ENCODE data around the gene PON1.

Gene PON1

DNA sequence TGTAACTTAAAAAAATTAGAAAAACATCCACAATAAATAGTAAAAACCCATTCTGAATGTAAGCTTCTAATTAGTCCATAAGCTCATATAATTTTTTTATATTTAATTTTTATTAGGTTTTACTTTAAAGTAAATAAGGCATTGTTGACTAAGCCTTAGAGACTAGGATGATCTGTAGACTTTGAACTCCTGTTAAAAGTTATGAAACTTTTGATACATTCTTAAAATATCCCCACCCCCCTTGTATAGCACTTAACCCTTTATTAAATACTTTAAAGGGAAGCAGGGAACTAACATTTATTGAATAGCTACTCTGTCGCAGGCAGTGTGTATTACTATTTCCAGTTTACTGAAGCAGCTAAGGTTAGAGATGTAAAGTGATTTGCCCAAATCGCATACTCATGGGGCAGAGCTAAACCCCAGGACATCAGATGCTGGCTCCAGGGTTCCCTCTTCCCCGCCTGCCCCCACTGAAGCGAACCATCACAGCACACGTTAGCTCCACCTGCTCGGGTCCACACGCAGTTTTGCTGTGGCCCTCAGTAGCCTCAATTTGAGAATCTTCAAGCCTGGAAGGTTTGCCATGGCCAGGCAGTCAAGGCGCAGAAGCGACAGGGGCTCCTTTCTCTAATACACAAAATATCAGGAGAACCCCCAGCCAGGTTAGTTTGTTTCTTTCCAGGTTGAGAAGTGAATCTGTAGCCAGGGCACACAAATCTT, 762 bp downstream of the PON1 start:
- Mint-ChIP-seq H3K9me3 (no peaks in the 10 kb centered on the region), H3K36me3 (ENCODE audit: low read depth) (no peaks in the 10 kb centered on the region), H3K27ac (no peak overlapping the region), H3K4me3 (no peak overlapping the region), H3K27me3 (peaks cover 1% of the 10 kb centered on the region), H3K4me1 (ENCODE audit: low read depth) (no peaks in the 10 kb centered on the region)
- intact Hi-C loops (cut with micrococcal nuclease), result no loop called here

DNA sequence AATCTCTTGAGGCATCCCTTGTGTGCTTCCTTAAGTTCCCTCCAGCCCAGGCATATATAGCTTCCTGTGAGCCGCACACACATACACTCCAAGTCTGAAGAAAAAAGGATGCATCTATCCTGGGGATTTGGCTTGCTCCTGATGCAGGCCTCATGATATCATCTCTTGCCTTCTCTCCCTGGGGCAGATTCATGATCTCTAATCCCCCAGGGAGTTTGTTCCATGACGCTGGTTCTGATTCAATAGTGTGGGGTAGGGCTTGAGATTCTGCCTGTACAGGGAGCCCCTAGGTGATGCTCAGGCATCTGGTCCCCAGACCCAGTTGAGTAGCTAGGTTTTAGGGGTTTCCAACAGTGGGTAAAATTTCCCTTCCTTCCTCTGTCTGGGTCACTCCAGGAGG, 1.5 kb downstream of the PON1 start:
- Mint-ChIP-seq H3K27me3 (peaks cover 1% of the 10 kb centered on the region), H3K36me3 (ENCODE audit: low read depth) (no peaks in the 10 kb centered on the region), H3K4me1 (ENCODE audit: low read depth) (no peaks in the 10 kb centered on the region), H3K4me3 (no peak overlapping the region), H3K27ac (no peak overlapping the region), H3K9me3 (no peaks in the 10 kb centered on the region)
- intact Hi-C loops (cut with micrococcal nuclease), result no loop called here

DNA sequence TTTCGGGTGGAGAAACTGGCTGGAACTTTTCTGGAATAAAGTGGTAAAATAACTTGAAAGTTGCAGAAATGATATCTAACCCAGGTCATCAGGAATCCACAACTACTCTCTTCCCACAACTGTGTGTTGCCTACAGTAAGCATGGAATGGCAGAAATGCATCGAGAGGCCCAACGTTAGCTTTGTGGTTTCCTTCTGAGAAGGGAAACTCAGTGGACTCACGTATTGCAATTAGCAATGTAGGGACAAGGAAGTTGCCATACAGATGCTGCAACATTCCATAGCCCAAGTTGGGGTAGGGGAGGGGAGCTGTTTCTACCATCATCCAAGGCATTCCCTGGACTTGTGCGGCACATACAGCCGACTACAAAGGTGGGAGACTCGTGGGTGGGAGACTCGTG, 1.9 kb downstream of the PON1 start:
- H3K27ac Mint-ChIP-seq, result no peak overlapping the region
- intact Hi-C loops (cut with micrococcal nuclease), result no loop called here
- no peaks in the 10 kb centered on the region for H3K9me3 Mint-ChIP-seq
- H3K4me3 Mint-ChIP-seq, result no peak overlapping the region
- no peaks in the 10 kb centered on the region for H3K4me1 Mint-ChIP-seq (ENCODE audit: low read depth)
- peaks cover 1% of the 10 kb centered on the region for H3K27me3 Mint-ChIP-seq
- no peaks in the 10 kb centered on the region for H3K36me3 Mint-ChIP-seq (ENCODE audit: low read depth)

DNA sequence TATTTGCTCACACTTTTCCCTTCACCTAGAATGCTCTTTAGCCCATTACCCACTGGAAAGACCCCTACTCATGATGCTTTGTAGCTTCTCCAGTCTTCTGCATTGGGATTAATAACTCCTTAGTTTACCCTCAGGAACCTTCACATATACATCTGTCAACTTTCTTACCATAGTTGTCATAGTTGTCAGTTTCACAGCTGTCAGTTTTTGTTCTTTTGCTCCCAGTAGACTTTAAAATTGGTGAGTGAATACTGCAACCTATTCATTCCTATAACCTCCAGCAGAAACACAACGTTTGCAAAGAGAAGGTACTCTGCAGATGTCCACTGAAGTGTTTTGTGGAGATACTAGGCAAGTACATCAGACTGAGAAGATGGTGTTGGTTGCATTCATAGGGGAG, 2.6 kb downstream of the PON1 start:
- Mint-ChIP-seq H3K4me1 (ENCODE audit: low read depth) (no peaks in the 10 kb centered on the region), H3K36me3 (ENCODE audit: low read depth) (no peaks in the 10 kb centered on the region), H3K9me3 (no peaks in the 10 kb centered on the region), H3K27me3 (peaks cover 1% of the 10 kb centered on the region), H3K4me3 (no peak overlapping the region), H3K27ac (no peak overlapping the region)
- intact Hi-C loops (cut with micrococcal nuclease), result no loop called here

DNA sequence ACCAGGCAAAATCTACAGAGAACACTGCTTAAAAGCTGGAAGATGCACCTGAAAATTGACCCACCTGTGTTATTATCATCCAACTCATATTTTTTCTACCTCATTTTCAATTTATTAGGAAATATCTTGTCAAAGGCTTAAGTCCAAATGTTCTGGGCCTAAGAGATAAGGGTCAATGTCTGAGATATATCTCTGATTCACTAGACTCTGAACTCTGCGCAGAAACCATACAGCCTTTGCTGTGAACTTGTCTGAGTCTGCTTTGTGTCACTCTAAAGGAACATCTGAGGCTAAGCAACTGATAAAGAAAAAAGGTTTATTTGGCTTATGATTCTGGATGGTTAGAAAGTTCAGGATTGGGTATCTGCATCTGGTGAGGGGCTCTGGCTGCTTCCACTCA, 3.7 kb downstream of the PON1 start:
- H3K4me3 Mint-ChIP-seq, result no peak overlapping the region

DNA sequence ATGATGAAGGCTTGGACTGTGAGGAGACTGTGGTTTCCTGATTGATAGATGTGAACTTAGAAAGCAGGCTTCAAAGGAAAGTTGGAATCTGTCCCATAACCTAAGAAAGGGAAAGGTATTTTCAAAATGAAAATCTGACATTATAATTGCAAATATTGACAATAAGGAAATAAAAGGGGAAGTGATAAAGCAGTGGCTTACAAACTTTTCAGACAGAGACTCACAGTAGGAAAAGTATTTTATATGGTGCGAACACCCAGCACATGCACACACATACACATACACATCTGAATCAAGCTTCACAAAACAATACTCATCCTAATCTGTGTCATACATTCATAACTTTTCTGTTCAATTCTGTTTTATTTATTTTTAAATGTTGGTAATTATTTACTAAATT, 4.8 kb downstream of the PON1 start:
- intact Hi-C loops (cut with micrococcal nuclease), result no loop called here
- no peak overlapping the region for H3K4me3 Mint-ChIP-seq
- no peaks in the 10 kb centered on the region for H3K36me3 Mint-ChIP-seq (ENCODE audit: low read depth)
- H3K9me3 Mint-ChIP-seq, result no peaks in the 10 kb centered on the region
- H3K27ac Mint-ChIP-seq, result no peak overlapping the region
- H3K4me1 Mint-ChIP-seq (ENCODE audit: low read depth), result no peaks in the 10 kb centered on the region
- H3K27me3 Mint-ChIP-seq, result peaks cover 1% of the 10 kb centered on the region

More for the DNA sequence above, 3.7 kb downstream of the PON1 start:
- Mint-ChIP-seq H3K27ac (no peak overlapping the region), H3K27me3 (peaks cover 1% of the 10 kb centered on the region), H3K36me3 (ENCODE audit: low read depth) (no peaks in the 10 kb centered on the region), H3K9me3 (no peaks in the 10 kb centered on the region), H3K4me1 (ENCODE audit: low read depth) (no peaks in the 10 kb centered on the region)
- intact Hi-C loops (cut with micrococcal nuclease), result no loop called here

DNA sequence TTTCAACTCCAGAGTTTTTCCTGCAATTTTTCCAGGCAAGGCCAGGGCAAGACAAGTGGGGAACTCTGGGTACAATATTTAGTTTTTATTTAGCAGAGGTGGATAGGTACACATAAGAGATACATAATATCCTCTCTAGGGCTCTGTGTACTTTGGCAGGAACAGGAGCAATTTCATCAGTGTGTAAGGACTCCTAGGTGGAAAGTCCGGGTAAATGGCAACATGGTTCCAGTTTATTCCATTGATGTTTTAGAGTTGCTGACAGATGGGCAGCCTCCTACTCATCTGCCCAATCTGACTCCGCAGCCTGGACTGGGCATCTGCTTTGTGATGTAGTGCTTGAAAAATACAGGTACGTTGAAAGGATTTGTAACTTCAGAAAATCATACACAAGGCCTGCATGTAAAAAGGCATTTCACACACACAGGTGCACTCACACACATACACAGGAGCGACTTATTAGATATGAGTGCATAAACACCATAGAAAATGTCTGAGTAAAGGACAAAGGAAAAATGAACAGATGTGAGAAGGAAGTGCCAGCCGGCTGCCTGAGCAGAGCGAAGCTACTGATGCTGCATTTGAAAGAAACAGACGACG, 5.7 kb downstream of the PON1 start:
- Mint-ChIP-seq H3K4me1 (ENCODE audit: low read depth) (no peaks in the 10 kb centered on the region), H3K27ac (no peak overlapping the region), H3K9me3 (no peaks in the 10 kb centered on the region)

DNA sequence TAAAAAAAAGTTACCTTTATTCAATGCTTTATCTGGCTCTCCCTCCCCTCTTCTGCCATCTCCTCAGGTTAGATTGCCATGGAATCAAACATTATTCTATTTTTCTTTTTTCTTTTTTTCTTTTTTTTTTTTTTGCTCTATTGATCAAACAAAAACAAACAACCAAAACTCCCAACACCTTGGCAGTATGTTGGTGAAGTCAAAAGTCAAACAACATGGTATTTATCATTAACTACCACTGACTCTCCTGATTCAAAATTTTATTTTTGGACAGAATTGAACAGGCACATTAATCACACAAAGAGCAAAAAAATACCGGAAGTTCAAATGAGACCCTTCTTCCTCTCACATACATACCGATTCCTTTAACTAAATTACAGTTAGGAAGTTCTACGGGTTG, 6.4 kb downstream of the PON1 start:
- Mint-ChIP-seq H3K27me3 (no peaks in the 10 kb centered on the region), H3K4me1 (ENCODE audit: low read depth) (no peaks in the 10 kb centered on the region), H3K36me3 (ENCODE audit: low read depth) (no peaks in the 10 kb centered on the region), H3K4me3 (no peak overlapping the region), H3K9me3 (no peaks in the 10 kb centered on the region), H3K27ac (no peak overlapping the region)
- intact Hi-C loops (cut with micrococcal nuclease), result no loop called here

More for the DNA sequence above, 5.7 kb downstream of the PON1 start:
- H3K27me3 Mint-ChIP-seq, result no peaks in the 10 kb centered on the region
- intact Hi-C loops (cut with micrococcal nuclease), result no loop called here
- H3K4me3 Mint-ChIP-seq, result no peak overlapping the region
- H3K36me3 Mint-ChIP-seq (ENCODE audit: low read depth), result no peaks in the 10 kb centered on the region

DNA sequence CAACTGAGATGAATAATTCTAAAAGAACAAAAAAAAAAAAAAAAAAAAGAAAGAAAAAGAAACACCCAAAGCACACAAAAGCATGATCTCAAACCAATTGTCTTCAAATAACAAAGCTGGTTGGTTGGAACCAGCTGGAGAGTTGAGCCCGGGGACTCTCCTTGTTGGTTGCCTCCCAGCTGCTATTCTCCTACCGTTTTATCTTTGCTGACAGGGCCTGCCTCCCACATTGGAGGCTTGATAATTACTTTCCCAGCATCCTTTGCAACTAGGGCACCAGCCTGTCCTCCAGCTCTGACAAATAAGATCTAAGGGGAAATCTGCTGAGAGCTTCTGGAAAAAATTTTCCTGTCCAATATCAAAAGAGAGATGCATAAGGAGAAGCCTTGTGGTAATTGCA, 6.8 kb downstream of the PON1 start:
- intact Hi-C loops (cut with micrococcal nuclease), result no loop called here
- H3K4me3 Mint-ChIP-seq, result no peak overlapping the region
- H3K27ac Mint-ChIP-seq, result no peak overlapping the region
- H3K27me3 Mint-ChIP-seq, result no peaks in the 10 kb centered on the region
- no peaks in the 10 kb centered on the region for H3K4me1 Mint-ChIP-seq (ENCODE audit: low read depth)
- no peaks in the 10 kb centered on the region for H3K9me3 Mint-ChIP-seq
- H3K36me3 Mint-ChIP-seq (ENCODE audit: low read depth), result no peaks in the 10 kb centered on the region

DNA sequence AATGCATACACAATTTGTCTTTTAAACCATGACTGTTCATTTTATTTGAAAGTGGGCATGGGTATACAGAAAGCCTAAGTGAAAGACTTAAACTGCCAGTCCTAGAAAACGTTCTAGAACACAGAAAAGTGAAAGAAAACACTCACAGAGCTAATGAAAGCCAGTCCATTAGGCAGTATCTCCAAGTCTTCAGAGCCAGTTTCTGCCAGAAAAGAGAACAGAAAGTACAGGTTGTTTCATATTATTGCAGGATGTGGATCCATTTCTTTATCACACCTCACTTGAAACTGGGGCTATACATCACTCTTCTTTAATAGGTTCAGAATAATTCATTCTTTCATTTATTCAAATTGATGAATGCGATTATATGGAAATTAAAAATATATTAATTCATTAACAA, 7.7 kb downstream of the PON1 start:
- Mint-ChIP-seq H3K27ac (no peak overlapping the region), H3K4me1 (ENCODE audit: low read depth) (no peaks in the 10 kb centered on the region), H3K9me3 (no peaks in the 10 kb centered on the region), H3K4me3 (no peak overlapping the region), H3K27me3 (no peaks in the 10 kb centered on the region), H3K36me3 (ENCODE audit: low read depth) (no peaks in the 10 kb centered on the region)
- intact Hi-C loops (cut with micrococcal nuclease), result no loop called here

DNA sequence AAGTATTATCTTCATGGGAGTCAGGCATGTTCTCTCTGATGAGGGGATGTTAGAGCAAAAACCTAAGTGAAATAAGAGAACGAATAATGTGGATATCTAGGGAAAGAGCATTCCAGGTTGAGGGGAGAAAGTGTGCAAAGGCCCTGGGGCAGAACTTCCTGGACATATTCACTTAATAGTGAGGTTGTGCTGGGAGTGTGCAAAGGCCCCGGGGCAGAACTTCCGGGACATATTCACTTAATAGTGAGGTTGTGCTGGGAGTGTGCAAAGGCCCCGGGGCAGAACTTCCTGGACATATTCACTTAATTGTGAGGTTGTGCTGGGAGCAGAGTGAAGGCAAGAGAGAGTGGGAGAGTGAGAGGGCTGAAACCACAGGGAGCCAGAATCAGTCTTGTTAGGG, 11.8 kb downstream of the PON1 start:
- H3K9me3 Mint-ChIP-seq, result no peaks in the 10 kb centered on the region
- no peak overlapping the region for H3K27ac Mint-ChIP-seq
- intact Hi-C loops (cut with micrococcal nuclease), result no loop called here
- H3K36me3 Mint-ChIP-seq (ENCODE audit: low read depth), result no peaks in the 10 kb centered on the region
- no peaks in the 10 kb centered on the region for H3K4me1 Mint-ChIP-seq (ENCODE audit: low read depth)
- H3K4me3 Mint-ChIP-seq, result no peak overlapping the region
- H3K27me3 Mint-ChIP-seq, result no peaks in the 10 kb centered on the region

DNA sequence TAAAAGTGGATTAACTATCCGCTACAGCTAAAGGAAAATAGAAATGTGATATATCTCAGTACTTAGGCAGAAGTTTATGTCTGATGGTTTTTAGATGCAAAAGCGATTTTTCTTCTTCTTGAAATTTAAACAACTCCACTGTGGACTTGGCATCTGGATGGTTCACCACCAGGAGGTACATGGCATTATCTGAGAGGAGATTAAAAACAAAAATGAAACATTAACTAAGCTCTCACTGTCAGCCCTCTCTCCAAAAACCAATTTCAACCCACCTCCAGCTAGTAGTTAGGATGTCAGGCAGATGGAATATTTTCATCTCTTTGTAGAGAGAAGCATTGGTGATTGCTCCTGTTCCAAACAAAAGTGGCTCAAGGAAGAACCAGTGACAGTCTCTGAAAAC, 12.9 kb downstream of the PON1 start:
- no peaks in the 10 kb centered on the region for H3K27me3 Mint-ChIP-seq
- no peaks in the 10 kb centered on the region for H3K36me3 Mint-ChIP-seq (ENCODE audit: low read depth)
- H3K27ac Mint-ChIP-seq, result no peak overlapping the region
- intact Hi-C loops (cut with micrococcal nuclease), result no loop called here
- no peaks in the 10 kb centered on the region for H3K4me1 Mint-ChIP-seq (ENCODE audit: low read depth)
- no peaks in the 10 kb centered on the region for H3K9me3 Mint-ChIP-seq
- H3K4me3 Mint-ChIP-seq, result no peak overlapping the region

DNA sequence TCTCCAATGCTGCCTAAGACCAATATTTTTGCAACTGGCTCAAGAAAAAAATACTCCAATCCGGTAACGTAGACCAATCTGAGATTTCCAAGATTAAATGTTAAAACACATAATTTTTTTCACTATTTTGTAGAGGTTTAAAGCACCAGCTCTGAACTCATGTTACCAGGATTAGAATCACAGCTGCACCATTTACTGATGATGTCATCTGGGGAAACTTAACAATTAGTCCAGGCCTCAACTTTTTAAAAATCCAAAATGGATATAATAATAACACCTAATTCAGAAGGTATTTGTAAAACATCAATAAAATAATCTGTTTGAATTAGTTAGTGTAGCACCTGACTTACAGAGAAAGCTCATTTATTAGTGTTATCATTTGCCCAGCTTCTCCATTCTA, 14.4 kb downstream of the PON1 start:
- Mint-ChIP-seq H3K4me3 (no peak overlapping the region), H3K36me3 (ENCODE audit: low read depth) (no peaks in the 10 kb centered on the region), H3K9me3 (no peaks in the 10 kb centered on the region), H3K4me1 (ENCODE audit: low read depth) (no peaks in the 10 kb centered on the region), H3K27me3 (no peaks in the 10 kb centered on the region), H3K27ac (no peak overlapping the region)
- intact Hi-C loops (cut with micrococcal nuclease), result no loop called here

DNA sequence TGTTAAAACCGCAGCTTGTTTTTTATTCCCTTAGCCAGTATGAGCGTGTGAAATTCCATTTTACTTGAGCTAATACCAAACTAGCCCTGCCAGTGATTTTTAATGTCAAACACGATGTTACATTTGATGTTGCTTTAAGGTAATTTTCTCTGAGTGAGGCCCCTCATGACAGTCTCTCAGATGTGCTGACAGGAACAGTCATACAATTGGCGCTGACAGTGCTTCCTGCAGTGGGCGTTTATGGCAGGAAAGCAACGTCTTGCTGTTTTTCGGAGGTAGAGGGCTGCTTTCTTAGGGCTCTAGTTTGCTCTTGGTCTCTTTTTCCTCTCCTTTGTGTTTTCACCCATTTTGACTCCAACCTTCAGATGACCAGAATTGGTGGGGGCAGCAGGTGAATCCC, 19.3 kb downstream of the PON1 start:
- no peaks in the 10 kb centered on the region for H3K27me3 Mint-ChIP-seq

More for the DNA sequence above, 19.3 kb downstream of the PON1 start:
- Mint-ChIP-seq H3K27ac (no peak overlapping the region), H3K9me3 (no peaks in the 10 kb centered on the region), H3K4me3 (no peak overlapping the region), H3K4me1 (ENCODE audit: low read depth) (no peaks in the 10 kb centered on the region), H3K36me3 (ENCODE audit: low read depth) (no peaks in the 10 kb centered on the region)
- intact Hi-C loops (cut with micrococcal nuclease), result no loop called here
